GM12878 (cell line): ENCODE data around the gene CCDC34. TPM values are rescaled to one million over a fixed set of nuclear protein-coding genes. Genes with fewer than 3 reads are reported as not detected.

Source experiments
- ATAC-seq: fragments of 200-7000 bp; cut with Tn5 transposase; 3 replicates; pipeline ENCODE4 v1.9.1; 2020; ENCODE audit warnings: mild to moderate bottlenecking, moderate library complexity
- BruUV-seq: library from RNA; stranded (reverse); fragments of 400-500 nt; replicated peaks from 2 replicates; lab custom pipeline; 2021; lab: Mats Ljungman, UMichigan
- CTCF ChIA-PET: fragments of 300-600 bp; sonication (Branson Sonifier 250); formaldehyde crosslinking; extraction: SDS; loops from one replicate; lab custom pipeline; 2021; ENCODE audit warnings: inconsistent platforms; lab: Yijun Ruan, JAX
- POLR2A ChIA-PET: fragments of 350-600 bp; formaldehyde crosslinking; extraction: SDS; loops from one replicate; lab custom pipeline; 2021; ENCODE audit warnings: inconsistent platforms; lab: Charles Lee
- RAD21 ChIA-PET: fragments of 300-600 bp; sonication (Branson Sonifier 250); formaldehyde crosslinking; loops from one replicate; lab custom pipeline; 2023; ENCODE audit warnings: antibody characterized with exemption; ENCODE audit not compliant: unreplicated experiment; lab: Charles Lee
- SMC1A ChIA-PET: fragments of 300-600 bp; sonication (Branson Sonifier 250); formaldehyde crosslinking; loops from one replicate; lab custom pipeline; 2023; ENCODE audit not compliant: unreplicated experiment, uncharacterized antibody; lab: Charles Lee
- DNase-seq: peaks from one replicate; pipeline ENCODE4 v3.0.0-alpha.2; 2011; ENCODE audit warnings: low read depth, low spot score
- FAIRE-seq: peaks from 3 replicates; lab custom pipeline; 2011; peaks lifted over from hg19 to GRCh38; lab: Jason Lieb, UNC
- H2AFZ ChIP-seq: 2 replicates; pipeline ENCODE4 v1.6.0; 2011; ENCODE audit warnings: low read depth, low read length, control low read depth; ENCODE audit not compliant: control insufficient read depth
- H3K27ac ChIP-seq: 2 replicates; pipeline ENCODE4 v1.5.1; 2011; ENCODE audit warnings: control low read depth; ENCODE audit not compliant: control insufficient read depth, insufficient read depth
- H3K27me3 ChIP-seq, 2 experiments: replicated peaks in 1 of 2; 2 replicates each; pipeline versions ENCODE4 v1.6.0 to v1.6.1; 2011; ENCODE audit warnings: low read length in 1 of 2; ENCODE audit not compliant: control insufficient read depth in 2 of 2, insufficient read depth in 2 of 2
- H3K36me3 ChIP-seq, 2 experiments: 2 replicates each; pipeline ENCODE4 v1.5.1; 2011; ENCODE audit warnings: low read length in 1 of 2; ENCODE audit not compliant: control insufficient read depth in 2 of 2, insufficient read depth in 2 of 2
- H3K4me1 ChIP-seq: 2 replicates; pipeline ENCODE4 v1.6.1; 2011; ENCODE audit warnings: mild to moderate bottlenecking, low read length, moderate library complexity, mixed read lengths; ENCODE audit not compliant: control insufficient read depth, insufficient read depth
- H3K4me2 ChIP-seq: 2 replicates; pipeline ENCODE4 v1.6.0; 2011; ENCODE audit warnings: control low read depth; ENCODE audit not compliant: control insufficient read depth, insufficient read depth
- H3K4me3 ChIP-seq: fragments of 200-600 bp; sonication (generic); 2 replicates; pipeline ENCODE4 v1.5.1; 2016
- H3K79me2 ChIP-seq: 2 replicates; pipeline ENCODE4 v1.6.0; 2011; ENCODE audit warnings: low read length; ENCODE audit not compliant: control insufficient read depth, insufficient read depth
- H3K9ac ChIP-seq: 2 replicates; pipeline ENCODE4 v1.8.0; 2011; ENCODE audit warnings: low read length, control low read depth, mixed read lengths; ENCODE audit not compliant: control insufficient read depth, insufficient read depth
- H3K9me3 ChIP-seq: replicated peaks from 3 replicates; pipeline ENCODE4 v1.5.1; 2011; ENCODE audit warnings: mild to moderate bottlenecking, low read length; ENCODE audit not compliant: control insufficient read depth, insufficient read depth
- H4K20me1 ChIP-seq: 2 replicates; pipeline ENCODE4 v1.6.0; 2011; ENCODE audit not compliant: control insufficient read depth, insufficient read depth
- BCL3 ChIP-seq: IDR thresholded peaks from 2 replicates; pipeline ENCODE4 v1.6.1; 2011; ENCODE audit warnings: borderline replicate concordance, low read depth, mild to moderate bottlenecking, moderate library complexity, low read length; ENCODE audit not compliant: insufficient read depth, poor library complexity, severe bottlenecking
- CEBPZ ChIP-seq: fragments of 150-350 bp; IDR thresholded peaks from 2 replicates; pipeline ENCODE4 v1.6.1; 2016; ENCODE audit warnings: low read depth, low read length
- CREM ChIP-seq: IDR thresholded peaks from 2 replicates; pipeline ENCODE4 v1.6.1; 2014; ENCODE audit warnings: antibody characterized with exemption, low read depth
- FOS ChIP-seq: IDR thresholded peaks from 3 replicates; pipeline ENCODE4 v1.6.1; 2011; ENCODE audit warnings: borderline replicate concordance; ENCODE audit not compliant: insufficient read length; ENCODE audit errors: extremely low read depth
- HCFC1 ChIP-seq: fragments of 150-350 bp; IDR thresholded peaks from 2 replicates; pipeline ENCODE4 v1.6.1; 2014; ENCODE audit warnings: low read length
- HDAC2 ChIP-seq: fragments of 200-600 bp; sonication (generic); IDR thresholded peaks from 2 replicates; pipeline ENCODE4 v1.6.1; 2017
- IRF3 ChIP-seq: fragments of 450-650 bp; IDR thresholded peaks from 2 replicates; pipeline ENCODE4 v1.6.1; 2014; ENCODE audit warnings: mild to moderate bottlenecking
- RCOR1 ChIP-seq: conservative IDR thresholded peaks from 2 replicates; pipeline ENCODE4 v1.6.1; 2012; ENCODE audit warnings: low read depth, low read length, improper control_type of control experiment
- SKIL ChIP-seq: fragments of 450-650 bp; IDR thresholded peaks from 2 replicates; pipeline ENCODE4 v1.6.1; 2017; ENCODE audit warnings: mild to moderate bottlenecking, low read depth, inconsistent platforms; ENCODE audit not compliant: poor library complexity, severe bottlenecking
- ZNF24 ChIP-seq: fragments of 450-650 bp; IDR thresholded peaks from 2 replicates; pipeline ENCODE4 v1.6.1; 2017; ENCODE audit warnings: antibody characterized with exemption, mild to moderate bottlenecking
- in situ Hi-C: fragments of 300-500 bp; cut with MboI; formaldehyde crosslinking; loops from 9 replicates; pipeline ENCODE4 v1.14.3; 2018; ENCODE audit warnings: mixed read lengths
- intact Hi-C: fragments of 100-400 bp; cut with micrococcal nuclease; formaldehyde crosslinking; loops from one replicate; pipeline ENCODE4 v1.14.2; 2022; ENCODE audit not compliant: unreplicated experiment
- polyA plus RNA-seq, 11 experiments: library from polyadenylated mRNA; depleted of rRNA in 4 of 11; unstranded in 6 of 11; stranded (reverse) in 5 of 11; fragments of >200 nt; fragmentation: Nextera tagmentation in 4 of 11; fragmentation: Illumina TruSeq in 1 of 11; extraction: Ambion mirVana in 4 of 11; extraction: Trizol in 1 of 11; gene quantifications; 1 replicate in 1 of 11; 2 replicates in 10 of 11; pipeline versions ENCODE4 v1.2.1 to v1.2.3, GENCODE V29; 2011 to 2016; ENCODE audit warnings: inconsistent platforms in 2 of 11, missing spikeins in 2 of 11, low read depth in 1 of 11
- total RNA-seq, 4 experiments: library from RNA; depleted of rRNA in 3 of 4; stranded (reverse); fragments of >200 nt in 3 of 4; fragmentation: Illumina TruSeq in 1 of 4; extraction: Trizol in 1 of 4; gene quantifications; 2 replicates each; pipeline versions ENCODE4 v1.2.1 to v1.2.3, GENCODE V29; 2013 to 2021
- TF ChIP-seq, protein P1 (sequence below), 3 experiments: IDR thresholded peaks in 2 of 3; conservative IDR thresholded peaks in 1 of 3; 2 replicates each; pipeline ENCODE4 v1.5.1; 2011; ENCODE audit warnings: low read depth in 3 of 3, low read length in 3 of 3, mild to moderate bottlenecking in 3 of 3, control low read depth in 2 of 3, moderate library complexity in 2 of 3, inconsistent platforms in 1 of 3, mixed read lengths in 1 of 3; ENCODE audit not compliant: control insufficient read depth in 2 of 3, insufficient read depth in 1 of 3; ENCODE audit errors: extremely low read depth in 1 of 3
- TF ChIP-seq, protein P2 (sequence below): fragments of 450-650 bp; IDR thresholded peaks from 2 replicates; pipeline ENCODE4 v1.6.1; 2017; ENCODE audit warnings: low read depth, mild to moderate bottlenecking, moderate library complexity

The CCDC34 gene
- total and polyA plus RNA-seq, 10 of the 15 experiments (the other 5 are each of a cell fraction or from before 2014, with no cell fraction given) = 6.2 to 39.1 (median 14.6) TPM

- POLR2A ChIA-PET = no interaction called here
- H3K9ac ChIP-seq = no peak overlapping the region
- no peak overlapping the region for H3K4me3 ChIP-seq
- no peaks in the 10 kb centered on the region; a peak in 1 of 4 replicates for H3K27me3 ChIP-seq
- H3K4me1 ChIP-seq = no peaks in the 10 kb centered on the region
- no peak for FAIRE-seq
- no peaks in the 10 kb centered on the region for H3K79me2 ChIP-seq
- SMC1A ChIA-PET = interaction anchor here (0.7 to 1.8 kb wide), 6 partner anchors 10 to 683 kb away, joined by 3 to 5 read pairs (median 4); no protein-coding TSS in a partner anchor
- in situ Hi-C loops = no loop called here
- no peak overlapping the region for H3K27ac ChIP-seq
- no TSS peak for BruUV-seq
- no peak overlapping the region for H3K4me2 ChIP-seq
- RAD21 ChIA-PET = no interaction called here
- no peak for DNase-seq
- no peak for ATAC-seq
- H3K36me3 ChIP-seq = no peaks in the 10 kb centered on the region
- no peaks in the 10 kb centered on the region for H4K20me1 ChIP-seq
- H2AFZ ChIP-seq = no peak overlapping the region
- CTCF ChIA-PET = interaction anchor here (1.0 to 1.6 kb wide), 6 partner anchors 11 to 200 kb away, joined by 3 to 5 read pairs (median 4); no protein-coding TSS in a partner anchor
- intact Hi-C loops = no loop called here
- no peaks in the 10 kb centered on the region for H3K9me3 ChIP-seq
- TF ChIP-seq FOS (no peak), RCOR1 (no peak), CEBPZ (no peak), HCFC1 (no peak), IRF3 (no peak), SKIL (no peak), CREM (no peak), BCL3 (no peak), ZNF24 (no peak), HDAC2 (no peak)
- TF ChIP-seq, protein P1, sequence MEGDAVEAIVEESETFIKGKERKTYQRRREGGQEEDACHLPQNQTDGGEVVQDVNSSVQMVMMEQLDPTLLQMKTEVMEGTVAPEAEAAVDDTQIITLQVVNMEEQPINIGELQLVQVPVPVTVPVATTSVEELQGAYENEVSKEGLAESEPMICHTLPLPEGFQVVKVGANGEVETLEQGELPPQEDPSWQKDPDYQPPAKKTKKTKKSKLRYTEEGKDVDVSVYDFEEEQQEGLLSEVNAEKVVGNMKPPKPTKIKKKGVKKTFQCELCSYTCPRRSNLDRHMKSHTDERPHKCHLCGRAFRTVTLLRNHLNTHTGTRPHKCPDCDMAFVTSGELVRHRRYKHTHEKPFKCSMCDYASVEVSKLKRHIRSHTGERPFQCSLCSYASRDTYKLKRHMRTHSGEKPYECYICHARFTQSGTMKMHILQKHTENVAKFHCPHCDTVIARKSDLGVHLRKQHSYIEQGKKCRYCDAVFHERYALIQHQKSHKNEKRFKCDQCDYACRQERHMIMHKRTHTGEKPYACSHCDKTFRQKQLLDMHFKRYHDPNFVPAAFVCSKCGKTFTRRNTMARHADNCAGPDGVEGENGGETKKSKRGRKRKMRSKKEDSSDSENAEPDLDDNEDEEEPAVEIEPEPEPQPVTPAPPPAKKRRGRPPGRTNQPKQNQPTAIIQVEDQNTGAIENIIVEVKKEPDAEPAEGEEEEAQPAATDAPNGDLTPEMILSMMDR (IDR thresholded peaks at IDR 0.05 in 2 of 3, conservative IDR thresholded peaks at IDR 0.05 in 1 of 3; ENCODE audit: control insufficient read depth in 2 of 3, extremely low read depth in 1 of 3, insufficient read depth in 1 of 3, low read depth in 3 of 3, low read length in 3 of 3) = no peak
- TF ChIP-seq, protein P2, sequence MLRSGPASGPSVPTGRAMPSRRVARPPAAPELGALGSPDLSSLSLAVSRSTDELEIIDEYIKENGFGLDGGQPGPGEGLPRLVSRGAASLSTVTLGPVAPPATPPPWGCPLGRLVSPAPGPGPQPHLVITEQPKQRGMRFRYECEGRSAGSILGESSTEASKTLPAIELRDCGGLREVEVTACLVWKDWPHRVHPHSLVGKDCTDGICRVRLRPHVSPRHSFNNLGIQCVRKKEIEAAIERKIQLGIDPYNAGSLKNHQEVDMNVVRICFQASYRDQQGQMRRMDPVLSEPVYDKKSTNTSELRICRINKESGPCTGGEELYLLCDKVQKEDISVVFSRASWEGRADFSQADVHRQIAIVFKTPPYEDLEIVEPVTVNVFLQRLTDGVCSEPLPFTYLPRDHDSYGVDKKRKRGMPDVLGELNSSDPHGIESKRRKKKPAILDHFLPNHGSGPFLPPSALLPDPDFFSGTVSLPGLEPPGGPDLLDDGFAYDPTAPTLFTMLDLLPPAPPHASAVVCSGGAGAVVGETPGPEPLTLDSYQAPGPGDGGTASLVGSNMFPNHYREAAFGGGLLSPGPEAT = no peak
Observed at GRCh38 chr11:27384227-27384626, 21.2 kb upstream of the CCDC34 start.
